Measurements from ENCODE around the gene RARRES2. TPM values are rescaled to one million over a fixed set of nuclear protein-coding genes. Genes with fewer than 3 reads are reported as not detected.

RARRES2 gene
- total RNA-seq, 1 experiment from 2014 or later: 2.1 TPM

DNA sequence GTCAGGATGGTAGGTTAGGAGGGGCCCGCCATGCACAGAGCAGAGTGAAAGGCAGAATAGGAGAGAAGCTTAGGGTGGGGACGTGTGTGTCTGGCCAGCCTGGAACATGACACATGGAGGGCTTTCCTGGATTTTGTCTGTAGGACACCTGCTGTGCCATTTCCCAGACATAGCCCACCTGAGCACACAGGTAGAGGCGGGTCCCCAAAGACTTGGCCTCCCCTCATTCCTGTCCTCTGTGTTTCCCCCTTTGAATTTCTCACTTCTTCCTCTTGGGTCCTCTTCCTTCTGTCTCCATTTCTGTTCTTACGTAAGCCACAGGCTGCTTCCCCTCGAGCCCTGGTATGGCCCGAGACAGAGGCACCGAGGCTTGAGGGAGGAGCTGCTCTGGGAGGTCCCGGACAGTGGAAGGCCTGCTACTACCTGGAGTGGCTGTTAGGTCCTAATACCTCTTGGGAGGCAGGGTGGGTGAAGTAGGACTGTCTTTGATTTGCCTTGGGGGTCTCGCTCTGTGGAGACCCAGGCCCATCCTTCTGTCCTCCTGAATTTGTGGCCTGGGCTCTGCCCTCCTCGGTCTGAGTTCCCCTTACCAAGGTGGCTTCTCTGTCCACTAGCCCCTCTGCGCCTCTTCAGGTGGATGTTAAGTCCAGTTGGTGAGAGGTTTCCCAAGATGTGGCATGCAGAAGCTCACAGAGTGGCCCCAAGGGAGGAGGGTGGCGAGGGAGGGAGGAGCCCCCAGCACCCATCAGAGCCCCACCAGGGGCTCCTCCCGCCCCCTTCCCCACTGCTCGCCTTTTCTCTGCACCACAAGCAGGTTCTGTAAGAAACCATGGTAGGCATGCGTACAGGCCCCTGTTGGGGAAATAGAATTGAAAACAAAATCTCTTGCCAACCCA, 43.2 kb upstream of the RARRES2 start:
- Histone ChIP-seq H3K27ac (ENCODE audit: low read depth, low read length) (no peak overlapping the region), H3K36me3 (ENCODE audit: control insufficient read depth in 1 of 2, insufficient read depth in 2 of 2, low read length in 2 of 2) (no peaks in the 10 kb centered on the region), H3K9me2 (ENCODE audit: insufficient read depth) (no peaks in the 10 kb centered on the region), H3K4me3 (replicated peaks in 1 of 2; ENCODE audit: low read depth in 1 of 2, low read length in 2 of 2) (no peak overlapping the region), H4K20me1 (ENCODE audit: insufficient read depth) (no peaks in the 10 kb centered on the region), H3K4me2 (ENCODE audit: low read length) (no peak overlapping the region), H3K4me1 (ENCODE audit: control insufficient read depth in 1 of 2, insufficient read depth in 2 of 2, low read length in 2 of 2) (peaks cover 6 to 10% of the 10 kb centered on the region in 2 experiments; a peak in 3 of 4 replicates), H3K9me3 (ENCODE audit: control insufficient read depth in 1 of 2, insufficient read depth in 1 of 2, low read depth in 1 of 2, low read length in 2 of 2) (no peaks in the 10 kb centered on the region), H3K79me2 (ENCODE audit: insufficient read depth, low read length) (no peaks in the 10 kb centered on the region; the same call in 1 of the 2 replicates), H2AFZ (ENCODE audit: low read depth, low read length, poor library complexity, severe bottlenecking) (no peak overlapping the region), H3K27me3 (ENCODE audit: insufficient read depth, low read length) (no peaks in the 10 kb centered on the region), H3K9ac (ENCODE audit: low read length) (no peak overlapping the region)
- no peak for ATAC-seq
- TF ChIP-seq EGR1 (IDR thresholded peaks at IDR 0.05; ENCODE audit: low read depth) (no peak), EZH2 (IDR thresholded peaks at IDR 0.05) (no peak)
- TF ChIP-seq, protein P1, sequence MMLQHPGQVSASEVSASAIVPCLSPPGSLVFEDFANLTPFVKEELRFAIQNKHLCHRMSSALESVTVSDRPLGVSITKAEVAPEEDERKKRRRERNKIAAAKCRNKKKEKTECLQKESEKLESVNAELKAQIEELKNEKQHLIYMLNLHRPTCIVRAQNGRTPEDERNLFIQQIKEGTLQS (IDR thresholded peaks at IDR 0.05): no peak
- BruUV-seq (replicated peaks): no TSS peak
- intact Hi-C loops (cut with micrococcal nuclease): no loop called here
- RAD21 ChIA-PET (ENCODE audit: low non-redundant PET in 1 of 2, low total read pairs in 2 of 2, uncharacterized antibody in 2 of 2, unreplicated experiment in 2 of 2): no interaction called here
- no peak for DNase-seq (ENCODE audit: low read depth, low spot score)
- POLR2A ChIA-PET: no interaction called here
- CTCF ChIA-PET: no interaction called here

DNA sequence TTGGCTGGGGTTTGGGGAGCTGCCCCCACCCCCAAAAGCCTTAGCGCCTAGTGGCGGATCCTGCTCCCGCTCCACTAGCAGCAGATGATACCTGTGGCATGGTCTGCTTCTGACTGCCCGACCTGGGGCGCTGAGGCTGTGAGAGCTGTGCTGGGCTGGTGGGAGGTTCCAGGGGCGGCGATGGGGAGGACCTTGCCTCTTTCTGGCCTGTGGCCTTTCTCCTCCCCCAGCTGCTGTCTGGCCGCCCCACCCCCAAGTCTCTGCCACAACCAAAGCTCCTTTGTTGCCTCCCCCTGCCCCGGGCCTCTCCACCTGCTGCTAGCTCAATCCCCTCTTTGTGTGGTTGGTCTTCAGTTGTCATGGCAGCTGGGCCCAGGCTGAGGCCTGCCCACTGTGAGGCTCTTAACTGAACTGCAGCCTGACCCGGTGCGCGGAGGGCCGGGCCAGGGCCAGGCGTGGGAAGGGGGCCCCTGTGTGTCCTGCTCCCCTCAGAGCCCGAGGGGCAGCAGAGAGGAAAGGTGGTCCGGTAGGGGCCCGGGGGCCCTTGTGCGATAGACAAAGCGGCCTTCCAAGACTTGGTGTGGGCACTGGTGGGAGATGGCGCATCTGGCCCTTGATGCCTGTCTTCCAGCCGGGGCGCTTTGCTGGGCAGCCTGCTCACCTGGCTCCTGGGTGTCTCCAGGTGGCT, 42.4 kb upstream of the RARRES2 start:
- CTCF ChIA-PET: no interaction called here
- TF ChIP-seq, protein P2, sequence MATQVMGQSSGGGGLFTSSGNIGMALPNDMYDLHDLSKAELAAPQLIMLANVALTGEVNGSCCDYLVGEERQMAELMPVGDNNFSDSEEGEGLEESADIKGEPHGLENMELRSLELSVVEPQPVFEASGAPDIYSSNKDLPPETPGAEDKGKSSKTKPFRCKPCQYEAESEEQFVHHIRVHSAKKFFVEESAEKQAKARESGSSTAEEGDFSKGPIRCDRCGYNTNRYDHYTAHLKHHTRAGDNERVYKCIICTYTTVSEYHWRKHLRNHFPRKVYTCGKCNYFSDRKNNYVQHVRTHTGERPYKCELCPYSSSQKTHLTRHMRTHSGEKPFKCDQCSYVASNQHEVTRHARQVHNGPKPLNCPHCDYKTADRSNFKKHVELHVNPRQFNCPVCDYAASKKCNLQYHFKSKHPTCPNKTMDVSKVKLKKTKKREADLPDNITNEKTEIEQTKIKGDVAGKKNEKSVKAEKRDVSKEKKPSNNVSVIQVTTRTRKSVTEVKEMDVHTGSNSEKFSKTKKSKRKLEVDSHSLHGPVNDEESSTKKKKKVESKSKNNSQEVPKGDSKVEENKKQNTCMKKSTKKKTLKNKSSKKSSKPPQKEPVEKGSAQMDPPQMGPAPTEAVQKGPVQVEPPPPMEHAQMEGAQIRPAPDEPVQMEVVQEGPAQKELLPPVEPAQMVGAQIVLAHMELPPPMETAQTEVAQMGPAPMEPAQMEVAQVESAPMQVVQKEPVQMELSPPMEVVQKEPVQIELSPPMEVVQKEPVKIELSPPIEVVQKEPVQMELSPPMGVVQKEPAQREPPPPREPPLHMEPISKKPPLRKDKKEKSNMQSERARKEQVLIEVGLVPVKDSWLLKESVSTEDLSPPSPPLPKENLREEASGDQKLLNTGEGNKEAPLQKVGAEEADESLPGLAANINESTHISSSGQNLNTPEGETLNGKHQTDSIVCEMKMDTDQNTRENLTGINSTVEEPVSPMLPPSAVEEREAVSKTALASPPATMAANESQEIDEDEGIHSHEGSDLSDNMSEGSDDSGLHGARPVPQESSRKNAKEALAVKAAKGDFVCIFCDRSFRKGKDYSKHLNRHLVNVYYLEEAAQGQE (IDR thresholded peaks at IDR 0.05; ENCODE audit: low read depth): no peak
- TF ChIP-seq, protein P1 (IDR thresholded peaks at IDR 0.05): no peak
- TF ChIP-seq EGR1 (IDR thresholded peaks at IDR 0.05; ENCODE audit: low read depth) (no peak), EZH2phosphoT487 (IDR thresholded peaks at IDR 0.05; ENCODE audit: borderline replicate concordance) (no peak), POLR2A (IDR thresholded peaks at IDR 0.05; ENCODE audit: borderline replicate concordance, extremely low read depth, insufficient read depth, insufficient read length) (no peak)
- TF ChIP-seq, protein P3, sequence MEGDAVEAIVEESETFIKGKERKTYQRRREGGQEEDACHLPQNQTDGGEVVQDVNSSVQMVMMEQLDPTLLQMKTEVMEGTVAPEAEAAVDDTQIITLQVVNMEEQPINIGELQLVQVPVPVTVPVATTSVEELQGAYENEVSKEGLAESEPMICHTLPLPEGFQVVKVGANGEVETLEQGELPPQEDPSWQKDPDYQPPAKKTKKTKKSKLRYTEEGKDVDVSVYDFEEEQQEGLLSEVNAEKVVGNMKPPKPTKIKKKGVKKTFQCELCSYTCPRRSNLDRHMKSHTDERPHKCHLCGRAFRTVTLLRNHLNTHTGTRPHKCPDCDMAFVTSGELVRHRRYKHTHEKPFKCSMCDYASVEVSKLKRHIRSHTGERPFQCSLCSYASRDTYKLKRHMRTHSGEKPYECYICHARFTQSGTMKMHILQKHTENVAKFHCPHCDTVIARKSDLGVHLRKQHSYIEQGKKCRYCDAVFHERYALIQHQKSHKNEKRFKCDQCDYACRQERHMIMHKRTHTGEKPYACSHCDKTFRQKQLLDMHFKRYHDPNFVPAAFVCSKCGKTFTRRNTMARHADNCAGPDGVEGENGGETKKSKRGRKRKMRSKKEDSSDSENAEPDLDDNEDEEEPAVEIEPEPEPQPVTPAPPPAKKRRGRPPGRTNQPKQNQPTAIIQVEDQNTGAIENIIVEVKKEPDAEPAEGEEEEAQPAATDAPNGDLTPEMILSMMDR (IDR thresholded peaks at IDR 0.05 in 2 of 3, conservative IDR thresholded peaks at IDR 0.05 in 1 of 3; ENCODE audit: borderline replicate concordance in 1 of 3, insufficient read depth in 1 of 3, low read depth in 2 of 3, low read length in 2 of 3): no peak
- Histone ChIP-seq H3K9me3 (ENCODE audit: control insufficient read depth in 1 of 2, insufficient read depth in 1 of 2, low read depth in 1 of 2, low read length in 2 of 2) (no peaks in the 10 kb centered on the region), H3K4me1 (ENCODE audit: control insufficient read depth in 1 of 2, insufficient read depth in 2 of 2, low read length in 2 of 2) (peaks cover 6 to 10% of the 10 kb centered on the region in 2 experiments; a peak in 3 of 4 replicates), H3K27ac (ENCODE audit: low read depth, low read length) (no peak overlapping the region), H3K79me2 (ENCODE audit: insufficient read depth, low read length) (no peaks in the 10 kb centered on the region; the same call in 1 of the 2 replicates), H3K9me2 (ENCODE audit: insufficient read depth) (no peaks in the 10 kb centered on the region), H4K20me1 (ENCODE audit: insufficient read depth) (no peaks in the 10 kb centered on the region), H3K4me2 (ENCODE audit: low read length) (no peak overlapping the region), H3K27me3 (ENCODE audit: insufficient read depth, low read length) (no peaks in the 10 kb centered on the region), H3K36me3 (ENCODE audit: control insufficient read depth in 1 of 2, insufficient read depth in 2 of 2, low read length in 2 of 2) (no peaks in the 10 kb centered on the region), H2AFZ (ENCODE audit: low read depth, low read length, poor library complexity, severe bottlenecking) (no peak overlapping the region), H3K4me3 (replicated peaks in 1 of 2; ENCODE audit: low read depth in 1 of 2, low read length in 2 of 2) (no peak overlapping the region), H3K9ac (ENCODE audit: low read length) (no peak overlapping the region)
- no peak for ATAC-seq
- intact Hi-C loops (cut with micrococcal nuclease): no loop called here
- no TSS peak for BruUV-seq (replicated peaks)
- DNase-seq (ENCODE audit: low read depth, low spot score): no peak
- POLR2A ChIA-PET: no interaction called here
- RAD21 ChIA-PET (ENCODE audit: low non-redundant PET in 1 of 2, low total read pairs in 2 of 2, uncharacterized antibody in 2 of 2, unreplicated experiment in 2 of 2): no interaction called here

Measured in HCT116 (cell line).